ENCODE measurements around the gene OR5L1.

The OR5L1 gene

GRCh38 chr11:55811067-55811466 lies at the start of gene OR5L1:
OR5L1 (plus strand) TSS chr11:55811367; CDS start chr11:55811467, 100 bp downstream.
- DNase-seq = no peak

GRCh38 chr11:55773138-55773537 lies 38.0 kb upstream of the OR5L1 start, which contains the start of gene OR5D13:
OR5D13 (plus strand) TSS chr11:55773438; CDS start chr11:55773438, 0 bp downstream.
- DNase-seq = no peak

GRCh38 chr11:55791606-55792005 lies 19.6 kb upstream of the OR5L1 start:
- no peak for DNase-seq

GRCh38 chr11:55793321-55793720 lies 17.8 kb upstream of the OR5L1 start:
- DNase-seq = no peak

- no peak for DNase-seq
Measured at GRCh38 chr11:55795256-55795655, 15.9 kb upstream of the OR5L1 start, which contains the start of gene OR5D14. OR5D14 (plus strand) TSS chr11:55795556; CDS start chr11:55795556, 0 bp downstream.

- no peak for DNase-seq
Measured at GRCh38 chr11:55806248-55806647, 4.9 kb upstream of the OR5L1 start.

- no peak for DNase-seq
Measured at GRCh38 chr11:55819330-55819729, 8.2 kb downstream of the OR5L1 start, which contains the start of gene OR5D18. OR5D18 (plus strand) TSS chr11:55819630; CDS start chr11:55819630, 0 bp downstream.

GRCh38 chr11:55826919-55827318 lies 15.8 kb downstream of the OR5L1 start, which contains the start of gene OR5L2:
OR5L2 (plus strand) TSS chr11:55827219; CDS start chr11:55827219, 0 bp downstream.
- no peak for DNase-seq

- no peak for DNase-seq
Measured at GRCh38 chr11:55838452-55838851, 27.3 kb downstream of the OR5L1 start, which contains the start of gene OR5D16. OR5D16 (plus strand) TSS chr11:55838752; CDS start chr11:55838752, 0 bp downstream.

GRCh38 chr11:55847453-55847852 lies 36.3 kb downstream of the OR5L1 start:
- no peak for DNase-seq

GRCh38 chr11:55849037-55849436 lies 37.9 kb downstream of the OR5L1 start:
- no peak for DNase-seq

- no peak for DNase-seq
Measured at GRCh38 chr11:55852141-55852540, 41.0 kb downstream of the OR5L1 start.

GRCh38 chr11:55854704-55855103 lies 43.5 kb downstream of the OR5L1 start:
- no peak for DNase-seq

Data from activated CD4-positive, alpha-beta T cell treated with anti-CD3 and anti-CD28 coated beads, Interleukin-10, Interleukin-2, amounts not matched to agents 100 ng/mL and 50 ng/mL, durations not matched to agents 16 hours and 8 hours (primary cell).